ENCODE measurements around the gene AFF2. TPM values are rescaled to one million over a fixed set of nuclear protein-coding genes. Genes with fewer than 3 reads are reported as not detected.

AFF2 gene
- total RNA-seq, 4 donors from 2014 or later, result 0.27 to 0.32 TPM; not detected in 2

DNA sequence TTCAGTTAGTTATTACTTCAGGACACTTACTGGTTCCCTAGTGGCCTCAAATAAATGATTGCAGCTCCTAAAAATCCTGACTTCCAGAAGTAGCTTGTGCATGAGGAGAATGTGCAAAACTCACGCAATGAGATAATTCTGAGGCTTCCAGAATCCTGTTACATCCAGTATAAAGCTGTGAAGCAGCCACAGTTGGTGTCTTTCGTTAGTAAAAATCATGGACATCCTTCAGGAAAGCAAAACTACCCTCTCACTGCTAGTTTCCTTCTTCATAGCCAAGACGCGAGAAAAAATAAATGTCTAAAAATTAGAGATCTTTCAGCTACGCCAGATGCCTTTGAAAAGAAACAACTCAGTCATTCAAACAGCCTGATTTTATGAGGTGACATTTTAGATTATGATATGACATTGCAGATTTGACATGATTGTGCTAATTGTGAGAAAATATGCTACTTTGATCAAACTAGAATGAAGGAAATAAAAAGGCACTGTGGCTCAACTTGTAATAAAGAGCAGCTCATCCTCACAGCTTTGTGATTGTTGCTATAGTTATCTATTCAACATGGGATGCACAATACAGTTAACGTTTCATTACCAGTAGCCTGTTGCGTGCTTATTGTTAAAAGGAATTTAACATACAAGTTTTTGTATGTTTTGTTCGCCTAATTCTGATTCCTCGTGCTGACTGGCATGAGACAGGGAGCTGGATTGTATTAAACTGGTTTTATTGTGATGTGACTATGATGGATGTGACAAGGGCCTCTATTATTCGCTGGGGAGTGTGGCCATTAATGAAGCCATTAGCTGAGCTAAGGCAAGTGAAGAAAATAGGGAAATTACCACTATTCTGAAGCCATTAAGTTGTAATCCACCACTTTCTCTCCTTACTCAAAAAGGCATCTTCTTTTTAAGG lies 40.5 kb downstream of the AFF2 start:
- no peaks in the 10 kb centered on the region for H3K9me3 ChIP-seq
- no peak overlapping the region for H3K4me3 ChIP-seq
- H3K4me1 ChIP-seq, result no peaks in the 10 kb centered on the region
- no peaks in the 10 kb centered on the region for H3K27me3 ChIP-seq
- intact Hi-C loops (cut with DNase I; ENCODE audit: low total_unique reads), result no loop called here
- in situ Hi-C loops (cut with MboI; ENCODE audit: low pct_ligation_motif_present in 1 of 4, low pct_unique_long_range_greater_than_20kb in 1 of 4, low sequenced_read_pairs in 3 of 4), result no loop called here
- H3K27ac ChIP-seq, result no peak overlapping the region
- DNase-seq, result no peak
- TF ChIP-seq EP300 (IDR thresholded peaks at IDR 0.05; ENCODE audit: low read depth) (no peak), POLR2AphosphoS5 (IDR thresholded peaks at IDR 0.05) (no peak), POLR2A (IDR thresholded peaks at IDR 0.05) (no peak)
- TF ChIP-seq, protein P1, sequence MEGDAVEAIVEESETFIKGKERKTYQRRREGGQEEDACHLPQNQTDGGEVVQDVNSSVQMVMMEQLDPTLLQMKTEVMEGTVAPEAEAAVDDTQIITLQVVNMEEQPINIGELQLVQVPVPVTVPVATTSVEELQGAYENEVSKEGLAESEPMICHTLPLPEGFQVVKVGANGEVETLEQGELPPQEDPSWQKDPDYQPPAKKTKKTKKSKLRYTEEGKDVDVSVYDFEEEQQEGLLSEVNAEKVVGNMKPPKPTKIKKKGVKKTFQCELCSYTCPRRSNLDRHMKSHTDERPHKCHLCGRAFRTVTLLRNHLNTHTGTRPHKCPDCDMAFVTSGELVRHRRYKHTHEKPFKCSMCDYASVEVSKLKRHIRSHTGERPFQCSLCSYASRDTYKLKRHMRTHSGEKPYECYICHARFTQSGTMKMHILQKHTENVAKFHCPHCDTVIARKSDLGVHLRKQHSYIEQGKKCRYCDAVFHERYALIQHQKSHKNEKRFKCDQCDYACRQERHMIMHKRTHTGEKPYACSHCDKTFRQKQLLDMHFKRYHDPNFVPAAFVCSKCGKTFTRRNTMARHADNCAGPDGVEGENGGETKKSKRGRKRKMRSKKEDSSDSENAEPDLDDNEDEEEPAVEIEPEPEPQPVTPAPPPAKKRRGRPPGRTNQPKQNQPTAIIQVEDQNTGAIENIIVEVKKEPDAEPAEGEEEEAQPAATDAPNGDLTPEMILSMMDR (IDR thresholded peaks at IDR 0.05), result no peak
- H3K36me3 ChIP-seq, result no peaks in the 10 kb centered on the region
- WGBS, 2 donors (ENCODE audit: low coverage in 1 of 2), result 68 to 100% methylated on average over 1 to 10 of the region's 10 CpGs

DNA sequence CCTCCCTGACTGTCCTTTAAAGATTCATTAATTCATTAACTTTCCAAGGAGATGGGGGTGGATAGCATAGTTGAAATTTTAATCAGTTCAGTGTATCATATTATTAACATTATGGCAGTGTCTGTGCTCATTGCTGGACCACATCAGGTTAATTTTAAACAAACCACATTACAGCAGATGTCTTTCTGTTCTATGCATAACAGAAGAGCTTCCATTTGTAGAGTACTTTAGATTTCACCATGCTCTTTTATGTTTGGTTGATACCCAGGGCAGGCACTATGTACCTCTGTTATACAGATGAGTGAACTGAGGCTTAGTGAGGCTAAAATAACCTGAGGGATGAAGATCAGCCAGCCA lies 41.1 kb downstream of the AFF2 start:
- Histone ChIP-seq H3K4me3 (no peak overlapping the region), H3K36me3 (no peaks in the 10 kb centered on the region), H3K27me3 (no peaks in the 10 kb centered on the region), H3K27ac (no peak overlapping the region), H3K9me3 (no peaks in the 10 kb centered on the region), H3K4me1 (no peaks in the 10 kb centered on the region)
- intact Hi-C loops (cut with DNase I; ENCODE audit: low total_unique reads) (no loop called here), in situ Hi-C loops (cut with MboI; ENCODE audit: low pct_ligation_motif_present in 1 of 4, low pct_unique_long_range_greater_than_20kb in 1 of 4, low sequenced_read_pairs in 3 of 4) (no loop called here)
- no peak for DNase-seq
- TF ChIP-seq, protein P1 (IDR thresholded peaks at IDR 0.05), result no peak
- TF ChIP-seq POLR2AphosphoS5 (IDR thresholded peaks at IDR 0.05) (no peak), EP300 (IDR thresholded peaks at IDR 0.05; ENCODE audit: low read depth) (no peak), POLR2A (IDR thresholded peaks at IDR 0.05) (no peak)

DNA sequence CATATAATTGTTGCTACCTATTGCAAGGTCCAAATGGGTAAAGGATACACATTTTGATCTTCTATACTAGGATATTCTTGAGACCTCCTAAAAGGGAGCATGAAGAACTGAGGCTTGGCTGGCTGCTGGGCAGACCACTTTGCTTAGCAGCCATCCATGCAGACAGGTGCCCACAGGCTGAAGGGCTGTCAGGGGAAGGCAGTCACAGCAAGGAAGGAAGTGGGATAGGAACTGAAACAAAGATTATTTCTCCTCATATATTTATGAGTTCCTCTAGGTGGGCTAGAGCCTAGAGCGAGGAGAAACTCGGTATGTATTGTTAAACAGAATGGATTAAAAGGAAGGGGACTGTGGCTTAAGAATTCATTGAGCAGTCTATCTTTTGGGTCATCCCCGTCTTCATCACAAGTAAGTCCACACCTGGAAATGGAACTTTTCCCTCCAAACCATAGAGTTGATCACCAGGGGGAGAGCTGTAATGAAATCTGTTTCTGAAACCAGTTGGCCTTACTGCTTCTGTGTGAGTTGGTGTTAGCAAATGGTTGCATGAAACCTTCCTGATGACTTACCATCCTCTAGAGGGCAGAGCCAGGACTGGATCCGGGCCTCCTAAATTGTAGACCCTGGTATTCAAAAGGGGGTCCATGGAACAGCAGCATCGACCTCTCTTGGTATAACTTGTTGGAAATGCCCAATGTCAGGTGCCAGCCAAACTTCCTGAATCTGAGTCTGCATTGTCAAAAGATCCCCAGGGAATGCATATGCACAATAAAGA lies 42.3 kb downstream of the AFF2 start:
- WGBS, 2 donors (ENCODE audit: low coverage in 1 of 2), result 75% methylated on average over 5 of the region's 5 CpGs; no CpG with 5 or more reads in 1 of the 2 donors
- H3K27me3 ChIP-seq, result no peaks in the 10 kb centered on the region
- no peaks in the 10 kb centered on the region for H3K9me3 ChIP-seq
- no peak for DNase-seq
- H3K36me3 ChIP-seq, result no peaks in the 10 kb centered on the region
- in situ Hi-C loops (cut with MboI; ENCODE audit: low pct_ligation_motif_present in 1 of 4, low pct_unique_long_range_greater_than_20kb in 1 of 4, low sequenced_read_pairs in 3 of 4), result no loop called here
- intact Hi-C loops (cut with DNase I; ENCODE audit: low total_unique reads), result no loop called here
- no peak overlapping the region for H3K4me3 ChIP-seq
- no peaks in the 10 kb centered on the region for H3K4me1 ChIP-seq
- H3K27ac ChIP-seq, result no peak overlapping the region
- TF ChIP-seq EP300 (IDR thresholded peaks at IDR 0.05; ENCODE audit: low read depth) (no peak), POLR2AphosphoS5 (IDR thresholded peaks at IDR 0.05) (no peak), POLR2A (IDR thresholded peaks at IDR 0.05) (no peak)
- TF ChIP-seq, protein P1 (IDR thresholded peaks at IDR 0.05), result no peak

DNA sequence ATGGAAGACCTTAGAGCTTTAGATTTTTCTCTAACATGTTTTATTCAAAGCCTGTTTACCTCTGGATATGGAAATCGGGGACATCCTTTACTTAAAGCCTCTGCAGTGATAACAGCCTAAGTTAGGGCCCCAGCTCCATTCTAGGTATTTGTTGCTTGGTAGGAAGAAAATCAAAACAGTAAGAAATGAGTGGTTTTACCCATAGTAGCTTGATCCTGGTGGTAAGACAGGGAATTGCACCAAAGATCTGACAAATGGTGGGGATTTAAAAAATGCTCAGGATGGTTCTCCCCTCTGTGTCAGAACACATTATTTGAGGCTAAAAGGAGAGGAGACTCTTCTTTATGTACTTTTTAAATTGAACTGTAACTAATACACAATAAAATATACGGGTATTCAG lies 52.4 kb downstream of the AFF2 start:
- no peak overlapping the region for H3K27ac ChIP-seq
- H3K9me3 ChIP-seq, result no peaks in the 10 kb centered on the region
- intact Hi-C loops (cut with DNase I; ENCODE audit: low total_unique reads), result no loop called here
- in situ Hi-C loops (cut with MboI; ENCODE audit: low pct_ligation_motif_present in 1 of 4, low pct_unique_long_range_greater_than_20kb in 1 of 4, low sequenced_read_pairs in 3 of 4), result no loop called here
- 64% methylated on average over 2 of the region's 2 CpGs; no CpG with 5 or more reads in 1 of the 2 donors for WGBS, 2 donors (ENCODE audit: low coverage in 1 of 2)
- H3K27me3 ChIP-seq, result no peaks in the 10 kb centered on the region
- TF ChIP-seq POLR2AphosphoS5 (IDR thresholded peaks at IDR 0.05), result no peak
- no peak for TF ChIP-seq EP300 (IDR thresholded peaks at IDR 0.05; ENCODE audit: low read depth)
- no peak for TF ChIP-seq POLR2A (IDR thresholded peaks at IDR 0.05)
- TF ChIP-seq, protein P1 (IDR thresholded peaks at IDR 0.05), result peak in 1 of 5 experiments; percentile 12
- H3K36me3 ChIP-seq, result no peaks in the 10 kb centered on the region
- H3K4me3 ChIP-seq, result no peak overlapping the region
- no peak for DNase-seq
- H3K4me1 ChIP-seq, result no peaks in the 10 kb centered on the region
